ENCODE measurements around the gene CBARP. TPM values are rescaled to one million over a fixed set of nuclear protein-coding genes. Genes with fewer than 3 reads are reported as not detected.
A peak's percentile ranks its signal among the peaks of the same experiment; 100 is the strongest.

The CBARP gene
- total and polyA plus RNA-seq, 9 of the 15 experiments (the other 6 are each of a cell fraction or from before 2014, with no cell fraction given) = 0.03 to 8.9 (median 1.2) TPM; not detected in 1

GRCh38 chr19:1259206-1259875, 21.5 kb upstream of the CBARP start (continued):
- TF ChIP-seq ELF1 (tag; IDR thresholded peaks at IDR 0.05) (peak; percentile 89), SMARCE1 (IDR thresholded peaks at IDR 0.05) (no peak), TOE1 (IDR thresholded peaks at IDR 0.05; ENCODE audit: borderline replicate concordance) (0 out of 2 replicates have a peak, but pooled peaks have one; percentile 35), TOE1 (CRISPR knock-in tag; IDR thresholded peaks at IDR 0.05; ENCODE audit: borderline replicate concordance, low read depth) (no peak), ATF2 (CRISPR knock-in tag; IDR thresholded peaks at IDR 0.05) (no peak), BDP1 (IDR thresholded peaks at IDR 0.05; ENCODE audit: insufficient read depth, insufficient read length) (no peak), CBFA2T2 (conservative IDR thresholded peaks at IDR 0.05) (no peak), CEBPB (tag; IDR thresholded peaks at IDR 0.05) (no peak), TCF15 (CRISPR knock-in tag; IDR thresholded peaks at IDR 0.05) (no peak), PHF21A (IDR thresholded peaks at IDR 0.05; ENCODE audit: borderline replicate concordance, low read depth) (no peak), C11orf30 (IDR thresholded peaks at IDR 0.05; ENCODE audit: low read depth) (no peak), CEBPG (CRISPR knock-in tag; IDR thresholded peaks at IDR 0.05) (no peak), CEBPG (tag; conservative IDR thresholded peaks at IDR 0.05 in 1 of 2, IDR thresholded peaks at IDR 0.05 in 1 of 2) (no peak), JUND (IDR thresholded peaks at IDR 0.05; ENCODE audit: borderline replicate concordance, low read depth, low read length) (no peak), JUND (tag; IDR thresholded peaks at IDR 0.05; ENCODE audit: borderline replicate concordance, low read depth, low read length) (no peak), ZNF232 (CRISPR knock-in tag; IDR thresholded peaks at IDR 0.05) (no peak), SETDB1 (IDR thresholded peaks at IDR 0.05; ENCODE audit: low read length) (no peak), IRF2 (CRISPR knock-in tag; IDR thresholded peaks at IDR 0.05) (no peak), KLF1 (tag; IDR thresholded peaks at IDR 0.05) (no peak), GATAD2B (IDR thresholded peaks at IDR 0.05; ENCODE audit: borderline replicate concordance) (0 out of 2 replicates have a peak, but pooled peaks have one; percentile 53), PYGO2 (tag; IDR thresholded peaks at IDR 0.05) (no peak), HINFP (tag; conservative IDR thresholded peaks at IDR 0.05; ENCODE audit: low read depth) (no peak), ZNF143 (CRISPR knock-in tag; IDR thresholded peaks at IDR 0.05) (no peak), CBX5 (IDR thresholded peaks at IDR 0.05; ENCODE audit: borderline replicate concordance, low read depth) (no peak)
- TF ChIP-seq, protein P1, sequence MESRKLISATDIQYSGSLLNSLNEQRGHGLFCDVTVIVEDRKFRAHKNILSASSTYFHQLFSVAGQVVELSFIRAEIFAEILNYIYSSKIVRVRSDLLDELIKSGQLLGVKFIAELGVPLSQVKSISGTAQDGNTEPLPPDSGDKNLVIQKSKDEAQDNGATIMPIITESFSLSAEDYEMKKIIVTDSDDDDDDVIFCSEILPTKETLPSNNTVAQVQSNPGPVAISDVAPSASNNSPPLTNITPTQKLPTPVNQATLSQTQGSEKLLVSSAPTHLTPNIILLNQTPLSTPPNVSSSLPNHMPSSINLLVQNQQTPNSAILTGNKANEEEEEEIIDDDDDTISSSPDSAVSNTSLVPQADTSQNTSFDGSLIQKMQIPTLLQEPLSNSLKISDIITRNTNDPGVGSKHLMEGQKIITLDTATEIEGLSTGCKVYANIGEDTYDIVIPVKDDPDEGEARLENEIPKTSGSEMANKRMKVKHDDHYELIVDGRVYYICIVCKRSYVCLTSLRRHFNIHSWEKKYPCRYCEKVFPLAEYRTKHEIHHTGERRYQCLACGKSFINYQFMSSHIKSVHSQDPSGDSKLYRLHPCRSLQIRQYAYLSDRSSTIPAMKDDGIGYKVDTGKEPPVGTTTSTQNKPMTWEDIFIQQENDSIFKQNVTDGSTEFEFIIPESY (CRISPR knock-in tag; IDR thresholded peaks at IDR 0.05) = no peak

Data from K562 (cell line).